ENCODE results near the gene CHPF.

DNA sequence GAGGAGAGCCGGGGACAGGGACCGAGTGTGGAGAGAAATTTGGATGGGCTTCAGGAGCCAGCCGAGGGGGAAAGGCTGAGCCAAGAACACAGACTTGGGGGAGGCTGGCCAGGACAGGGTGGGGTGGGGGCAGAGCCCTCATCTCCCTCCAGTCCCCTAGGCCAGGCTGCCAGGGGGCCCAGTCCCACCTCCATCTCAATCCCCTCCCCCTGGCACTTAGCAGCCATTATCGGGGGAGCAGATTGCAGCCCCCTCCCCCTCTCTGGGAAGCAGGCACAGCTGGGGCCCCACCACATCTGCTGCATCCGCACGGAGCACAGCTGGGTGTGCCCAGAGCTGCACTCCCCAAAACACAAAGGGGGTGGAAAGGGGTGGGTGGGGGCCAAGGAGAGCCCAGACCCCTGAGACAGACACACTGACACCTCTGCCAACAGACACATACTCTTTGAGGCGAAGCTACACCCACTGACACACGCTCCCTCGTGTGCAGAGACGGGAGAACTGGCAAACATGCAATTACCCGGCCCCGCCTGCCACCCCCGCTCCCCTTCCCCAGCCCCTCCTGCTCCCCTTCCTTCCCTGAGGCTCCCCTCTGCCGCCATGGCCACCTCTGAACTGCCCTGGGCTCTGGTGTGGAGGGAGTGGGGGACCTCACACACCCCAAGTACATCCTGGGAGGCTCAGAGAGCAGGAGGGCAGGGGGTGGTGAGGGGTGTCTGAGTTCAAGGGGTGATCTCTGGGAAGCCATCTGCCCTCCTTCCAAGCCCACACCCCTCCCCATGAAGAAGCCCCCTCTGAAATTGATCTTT lies 34.4 kb downstream of the CHPF start:
- no peak for TF ChIP-seq EZH2 (IDR thresholded peaks at IDR 0.05; ENCODE audit: low read depth)
- TF ChIP-seq, protein P1, sequence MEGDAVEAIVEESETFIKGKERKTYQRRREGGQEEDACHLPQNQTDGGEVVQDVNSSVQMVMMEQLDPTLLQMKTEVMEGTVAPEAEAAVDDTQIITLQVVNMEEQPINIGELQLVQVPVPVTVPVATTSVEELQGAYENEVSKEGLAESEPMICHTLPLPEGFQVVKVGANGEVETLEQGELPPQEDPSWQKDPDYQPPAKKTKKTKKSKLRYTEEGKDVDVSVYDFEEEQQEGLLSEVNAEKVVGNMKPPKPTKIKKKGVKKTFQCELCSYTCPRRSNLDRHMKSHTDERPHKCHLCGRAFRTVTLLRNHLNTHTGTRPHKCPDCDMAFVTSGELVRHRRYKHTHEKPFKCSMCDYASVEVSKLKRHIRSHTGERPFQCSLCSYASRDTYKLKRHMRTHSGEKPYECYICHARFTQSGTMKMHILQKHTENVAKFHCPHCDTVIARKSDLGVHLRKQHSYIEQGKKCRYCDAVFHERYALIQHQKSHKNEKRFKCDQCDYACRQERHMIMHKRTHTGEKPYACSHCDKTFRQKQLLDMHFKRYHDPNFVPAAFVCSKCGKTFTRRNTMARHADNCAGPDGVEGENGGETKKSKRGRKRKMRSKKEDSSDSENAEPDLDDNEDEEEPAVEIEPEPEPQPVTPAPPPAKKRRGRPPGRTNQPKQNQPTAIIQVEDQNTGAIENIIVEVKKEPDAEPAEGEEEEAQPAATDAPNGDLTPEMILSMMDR (conservative IDR thresholded peaks at IDR 0.05): no peak
